HepG2 (cell line): ENCODE results near the gene NUDT3.

ENCODE experiments used
- GABPA ChIP-seq, 2 experiments: IDR thresholded peaks; 2 replicates each; pipeline ENCODE4 v1.6.1; 2011 to 2016; ENCODE audit warnings: low read depth in 2 of 2, low read length in 1 of 2, missing biosample characterization in 1 of 2, missing genetic modification characterization in 1 of 2
- GTF3A ChIP-seq: sonication (generic); formaldehyde crosslinking; conservative IDR thresholded peaks from 2 replicates; pipeline ENCODE4 v1.4.0; 2020; ENCODE audit warnings: mild to moderate bottlenecking, missing genetic modification reagents
- MYC ChIP-seq: sonication (generic); formaldehyde crosslinking; IDR thresholded peaks from 2 replicates; pipeline ENCODE4 v1.9.0; 2021; ENCODE audit warnings: missing genetic modification reagents, borderline replicate concordance
- NR2C2 ChIP-seq: sonication (generic); formaldehyde crosslinking; IDR thresholded peaks from 2 replicates; pipeline ENCODE4 v1.4.0; 2020; ENCODE audit warnings: missing genetic modification reagents, mild to moderate bottlenecking, moderate library complexity, borderline replicate concordance
- RFX5 ChIP-seq: IDR thresholded peaks from 2 replicates; pipeline ENCODE4 v1.6.1; 2011; ENCODE audit warnings: low read depth, low read length, improper control_type of control experiment
- ZSCAN25 ChIP-seq: sonication (generic); formaldehyde crosslinking; IDR thresholded peaks from 2 replicates; pipeline ENCODE4 v1.8.0; 2022; ENCODE audit warnings: mild to moderate bottlenecking, missing genetic modification reagents
- TF ChIP-seq, protein P1 (sequence below): IDR thresholded peaks from 2 replicates; pipeline ENCODE4 v1.6.1; 2012; ENCODE audit warnings: inconsistent platforms
- TF ChIP-seq, protein P2 (sequence below): sonication (generic); formaldehyde crosslinking; IDR thresholded peaks from 2 replicates; pipeline ENCODE4 v1.4.0; 2020; ENCODE audit warnings: missing genetic modification reagents; ENCODE audit errors: not compliant biosample characterization
- TF ChIP-seq, protein P3 (sequence below): sonication (generic); formaldehyde crosslinking; IDR thresholded peaks from 2 replicates; pipeline ENCODE4 v1.5.1; 2020; ENCODE audit warnings: mild to moderate bottlenecking, missing genetic modification reagents, moderate library complexity

DNA sequence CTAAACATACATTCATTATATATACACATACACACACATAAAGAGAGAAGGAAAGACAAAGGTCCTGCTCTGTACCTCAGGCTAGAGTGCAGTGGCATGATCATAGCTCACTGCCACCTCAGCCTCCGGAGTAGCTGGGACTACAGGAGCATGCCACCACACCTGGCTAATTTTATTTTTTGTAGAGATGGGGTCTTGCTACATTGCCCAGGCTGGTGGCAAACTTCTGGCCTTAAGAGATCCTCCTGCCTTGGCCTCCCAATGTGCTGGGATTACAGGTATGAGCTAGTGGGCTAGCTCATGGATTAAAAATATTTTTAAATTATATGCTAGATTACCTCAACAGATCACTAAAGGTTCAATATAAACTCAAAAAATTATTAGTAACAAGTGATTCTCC is 30.3 kb downstream of the NUDT3 start:
- TF ChIP-seq RFX5 (no peak), GABPA (IDR thresholded peaks at IDR 0.05; ENCODE audit: low read depth, low read length) (no peak), GABPA (CRISPR knock-in tag; IDR thresholded peaks at IDR 0.05; ENCODE audit: low read depth) (no peak), GTF3A (CRISPR knock-in tag) (no peak), NR2C2 (CRISPR knock-in tag) (no peak), ZSCAN25 (CRISPR knock-in tag) (no peak), MYC (no peak)
- TF ChIP-seq, protein P1, sequence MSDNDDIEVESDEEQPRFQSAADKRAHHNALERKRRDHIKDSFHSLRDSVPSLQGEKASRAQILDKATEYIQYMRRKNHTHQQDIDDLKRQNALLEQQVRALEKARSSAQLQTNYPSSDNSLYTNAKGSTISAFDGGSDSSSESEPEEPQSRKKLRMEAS = no peak
- TF ChIP-seq, protein P2, sequence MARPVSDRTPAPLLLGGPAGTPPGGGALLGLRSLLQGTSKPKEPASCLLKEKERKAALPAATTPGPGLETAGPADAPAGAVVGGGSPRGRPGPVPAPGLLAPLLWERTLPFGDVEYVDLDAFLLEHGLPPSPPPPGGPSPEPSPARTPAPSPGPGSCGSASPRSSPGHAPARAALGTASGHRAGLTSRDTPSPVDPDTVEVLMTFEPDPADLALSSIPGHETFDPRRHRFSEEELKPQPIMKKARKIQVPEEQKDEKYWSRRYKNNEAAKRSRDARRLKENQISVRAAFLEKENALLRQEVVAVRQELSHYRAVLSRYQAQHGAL = no peak
- TF ChIP-seq, protein P3, sequence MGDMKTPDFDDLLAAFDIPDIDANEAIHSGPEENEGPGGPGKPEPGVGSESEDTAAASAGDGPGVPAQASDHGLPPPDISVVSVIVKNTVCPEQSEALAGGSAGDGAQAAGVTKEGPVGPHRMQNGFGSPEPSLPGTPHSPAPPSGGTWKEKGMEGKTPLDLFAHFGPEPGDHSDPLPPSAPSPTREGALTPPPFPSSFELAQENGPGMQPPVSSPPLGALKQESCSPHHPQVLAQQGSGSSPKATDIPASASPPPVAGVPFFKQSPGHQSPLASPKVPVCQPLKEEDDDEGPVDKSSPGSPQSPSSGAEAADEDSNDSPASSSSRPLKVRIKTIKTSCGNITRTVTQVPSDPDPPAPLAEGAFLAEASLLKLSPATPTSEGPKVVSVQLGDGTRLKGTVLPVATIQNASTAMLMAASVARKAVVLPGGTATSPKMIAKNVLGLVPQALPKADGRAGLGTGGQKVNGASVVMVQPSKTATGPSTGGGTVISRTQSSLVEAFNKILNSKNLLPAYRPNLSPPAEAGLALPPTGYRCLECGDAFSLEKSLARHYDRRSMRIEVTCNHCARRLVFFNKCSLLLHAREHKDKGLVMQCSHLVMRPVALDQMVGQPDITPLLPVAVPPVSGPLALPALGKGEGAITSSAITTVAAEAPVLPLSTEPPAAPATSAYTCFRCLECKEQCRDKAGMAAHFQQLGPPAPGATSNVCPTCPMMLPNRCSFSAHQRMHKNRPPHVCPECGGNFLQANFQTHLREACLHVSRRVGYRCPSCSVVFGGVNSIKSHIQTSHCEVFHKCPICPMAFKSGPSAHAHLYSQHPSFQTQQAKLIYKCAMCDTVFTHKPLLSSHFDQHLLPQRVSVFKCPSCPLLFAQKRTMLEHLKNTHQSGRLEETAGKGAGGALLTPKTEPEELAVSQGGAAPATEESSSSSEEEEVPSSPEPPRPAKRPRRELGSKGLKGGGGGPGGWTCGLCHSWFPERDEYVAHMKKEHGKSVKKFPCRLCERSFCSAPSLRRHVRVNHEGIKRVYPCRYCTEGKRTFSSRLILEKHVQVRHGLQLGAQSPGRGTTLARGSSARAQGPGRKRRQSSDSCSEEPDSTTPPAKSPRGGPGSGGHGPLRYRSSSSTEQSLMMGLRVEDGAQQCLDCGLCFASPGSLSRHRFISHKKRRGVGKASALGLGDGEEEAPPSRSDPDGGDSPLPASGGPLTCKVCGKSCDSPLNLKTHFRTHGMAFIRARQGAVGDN (CRISPR knock-in tag) = no peak
